ENCODE data around the gene TAF4B.
"Not testable (repeated sequence)": the region's sequence is repeated elsewhere in the genome, so short reads cannot be mapped to it uniquely, and the experiment has no call there.

Gene TAF4B

DNA sequence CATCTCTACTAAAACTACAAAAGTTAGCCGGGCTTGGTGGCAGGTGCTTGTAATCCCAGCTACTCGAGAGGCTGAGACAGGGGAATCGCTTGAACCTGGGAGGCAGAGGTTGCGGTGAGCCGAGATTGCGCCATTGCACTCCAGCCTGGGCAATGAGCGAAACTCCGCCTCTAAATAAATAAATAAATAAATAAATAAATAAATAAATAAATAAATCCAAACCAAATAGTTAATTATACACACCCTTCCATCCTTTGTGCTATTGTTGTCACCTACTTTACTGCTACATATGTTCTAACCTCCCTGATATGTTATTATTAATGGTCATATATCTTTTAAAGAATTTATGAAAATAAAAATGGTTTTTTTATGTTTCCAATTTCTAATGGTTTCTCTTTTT is 155.3 kb downstream of the TAF4B start:
- not testable (repeated sequence) for DNase-seq (ENCODE audit: low read depth in 2 of 2)

GRCh38 chr18:26383454-26384270 is 157.4 kb downstream of the TAF4B start:
- DNase-seq (ENCODE audit: low read depth in 2 of 2) = no peak

DNA sequence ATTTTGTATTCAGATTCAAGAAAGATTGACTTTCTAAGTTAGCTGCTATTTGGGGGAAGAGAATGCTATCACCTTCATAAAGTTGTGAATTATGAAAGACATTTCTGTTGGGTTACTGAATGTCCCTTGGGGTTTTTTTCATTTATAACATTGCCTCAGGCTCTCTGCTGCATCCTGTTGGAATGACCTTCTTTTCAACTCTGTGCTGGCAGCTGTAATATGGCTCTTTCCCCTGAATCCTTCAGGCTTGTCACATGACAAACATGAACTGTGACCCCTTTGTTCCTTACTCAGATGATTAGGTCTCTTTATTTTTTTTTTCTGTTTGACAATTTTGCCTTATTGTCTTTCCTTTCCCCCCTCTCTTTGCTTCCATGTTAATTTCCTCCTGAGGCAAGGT is 159.8 kb downstream of the TAF4B start:
- no peak for DNase-seq (ENCODE audit: low read depth in 2 of 2)

GRCh38 chr18:26386441-26386840 is 160.2 kb downstream of the TAF4B start:
- no peak for DNase-seq (ENCODE audit: low read depth in 2 of 2)

- no peak for DNase-seq (ENCODE audit: low read depth in 2 of 2)
Observed at GRCh38 chr18:26394047-26394654, 167.9 kb downstream of the TAF4B start.

- no peak for DNase-seq (ENCODE audit: low read depth in 2 of 2)
Observed at GRCh38 chr18:26397019-26397418, 170.8 kb downstream of the TAF4B start.

DNA sequence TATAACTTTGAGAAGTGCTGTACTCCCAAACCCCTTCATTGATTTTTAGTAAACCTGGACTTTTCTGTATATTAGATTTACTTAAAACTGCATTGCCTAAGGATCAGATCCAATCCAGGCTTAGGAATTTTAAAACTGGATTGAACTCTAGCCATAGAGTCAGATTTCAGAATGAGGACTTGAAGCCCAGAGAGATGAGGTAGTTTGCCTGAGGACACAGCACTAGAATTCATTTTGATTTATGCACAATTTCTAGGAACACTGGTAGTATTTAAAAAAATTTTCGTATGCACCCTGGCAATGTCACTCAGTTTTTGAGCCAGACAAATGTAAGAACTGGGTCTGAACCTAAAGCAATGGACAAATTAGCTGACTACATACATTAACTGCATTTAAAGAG is 177.2 kb downstream of the TAF4B start:
- no peak for DNase-seq (ENCODE audit: low read depth in 2 of 2)

- DNase-seq (ENCODE audit: low read depth in 2 of 2) = no peak
Observed at GRCh38 chr18:26405190-26405801, 179.1 kb downstream of the TAF4B start.

DNA sequence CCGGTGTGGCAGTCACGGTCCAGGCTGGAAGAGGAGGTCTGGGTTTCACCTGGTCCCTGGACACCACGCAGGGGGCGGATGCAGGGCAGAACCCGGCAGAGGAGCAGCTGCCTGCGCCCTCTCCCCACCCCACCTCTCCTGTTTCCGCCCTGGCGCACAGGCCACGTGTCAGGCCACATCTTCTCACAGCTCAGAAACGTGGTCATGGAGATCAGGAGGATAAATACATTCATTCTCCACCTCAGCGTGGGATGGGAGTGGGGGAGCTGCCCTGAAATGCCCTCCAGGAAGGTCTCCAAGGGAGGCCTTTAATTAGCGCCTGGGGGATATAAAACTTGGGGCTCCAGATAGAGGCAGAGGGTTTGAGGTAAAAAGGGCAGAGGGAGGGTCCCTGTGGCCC is 180.1 kb downstream of the TAF4B start:
- DNase-seq (ENCODE audit: low read depth in 2 of 2) = no peak

- DNase-seq (ENCODE audit: low read depth in 2 of 2) = no peak
Observed at GRCh38 chr18:26406854-26407517, 180.7 kb downstream of the TAF4B start.

DNA sequence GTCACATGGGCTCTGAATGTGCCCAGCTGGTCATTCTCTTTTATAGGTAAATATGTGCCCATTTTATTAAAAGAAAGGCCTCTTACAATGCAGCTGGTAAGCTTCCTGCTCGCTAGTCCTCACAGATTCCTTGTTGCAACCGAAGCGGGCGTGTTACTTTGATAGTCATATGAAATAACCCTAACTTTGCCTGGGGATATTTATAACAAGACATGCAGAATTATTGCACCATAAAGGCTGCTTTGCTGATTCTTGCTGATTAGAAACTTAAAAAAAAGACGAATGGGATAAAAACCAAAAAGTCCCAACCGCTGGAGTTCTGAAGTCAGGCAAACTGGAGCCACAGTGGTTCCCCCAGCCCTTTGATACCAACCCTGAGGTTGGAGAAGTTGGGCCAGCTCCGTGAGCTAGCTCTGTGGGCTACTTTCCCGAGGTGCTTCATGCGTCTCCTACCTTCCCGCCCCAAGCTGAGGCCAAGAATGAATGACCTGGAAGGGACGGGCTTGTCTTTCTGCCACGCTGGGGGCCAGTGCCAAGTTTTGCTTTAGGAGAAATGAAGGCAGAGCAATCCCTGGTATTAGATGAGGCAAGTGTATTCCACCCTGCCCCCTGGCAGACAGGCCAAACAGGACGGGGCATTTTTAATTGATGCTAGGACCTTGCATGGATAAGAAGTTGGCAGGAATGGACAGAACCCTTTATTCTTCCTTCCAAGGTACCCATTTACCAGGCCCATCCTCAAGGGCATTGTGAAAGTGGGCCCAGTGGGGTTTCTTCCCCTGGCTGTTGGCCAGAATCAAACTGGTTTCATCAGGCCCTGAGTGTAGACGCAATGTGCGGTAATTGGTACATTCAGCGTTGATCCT is 181.7 kb downstream of the TAF4B start:
- no peak for DNase-seq (ENCODE audit: low read depth in 2 of 2)

- DNase-seq (ENCODE audit: low read depth in 2 of 2) = no peak
Observed at GRCh38 chr18:26409091-26409490, 182.8 kb downstream of the TAF4B start.

DNA sequence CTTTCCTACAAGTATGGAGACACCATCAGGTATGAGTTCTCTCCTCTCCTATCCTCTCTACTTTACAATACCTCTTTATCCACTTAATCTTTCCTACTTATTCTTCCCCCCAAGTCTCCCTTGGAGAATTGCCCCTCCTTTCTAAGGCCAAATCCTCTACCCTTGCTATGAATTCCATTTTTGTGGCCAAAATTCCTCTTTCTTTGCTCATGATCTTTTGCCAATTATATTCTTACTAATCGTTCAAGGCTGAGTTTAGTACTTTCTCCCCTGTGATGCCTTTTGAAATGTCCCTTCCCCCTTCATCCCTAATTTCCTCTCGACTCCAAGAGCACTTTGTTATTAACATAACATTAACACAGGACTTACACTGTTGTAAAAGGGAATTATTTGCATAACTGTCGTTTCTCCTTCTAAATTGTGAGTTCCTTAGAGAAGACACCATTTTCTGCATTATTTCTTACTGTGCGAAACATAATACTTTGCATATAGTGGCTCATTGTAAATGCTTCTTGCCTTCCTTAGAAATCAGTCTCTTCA is 188.7 kb downstream of the TAF4B start:
- DNase-seq (ENCODE audit: low read depth in 2 of 2) = no peak

- no peak for DNase-seq (ENCODE audit: low read depth in 2 of 2)
Observed at GRCh38 chr18:26415631-26416030, 189.4 kb downstream of the TAF4B start.

GRCh38 chr18:26416652-26417150 is 190.5 kb downstream of the TAF4B start:
- DNase-seq (ENCODE audit: low read depth in 2 of 2) = no peak

- no peak for DNase-seq (ENCODE audit: low read depth in 2 of 2)
Observed at GRCh38 chr18:26417190-26417589, 190.9 kb downstream of the TAF4B start.

- no peak for DNase-seq (ENCODE audit: low read depth in 2 of 2)
Observed at GRCh38 chr18:26418225-26418624, 192.0 kb downstream of the TAF4B start.

DNA sequence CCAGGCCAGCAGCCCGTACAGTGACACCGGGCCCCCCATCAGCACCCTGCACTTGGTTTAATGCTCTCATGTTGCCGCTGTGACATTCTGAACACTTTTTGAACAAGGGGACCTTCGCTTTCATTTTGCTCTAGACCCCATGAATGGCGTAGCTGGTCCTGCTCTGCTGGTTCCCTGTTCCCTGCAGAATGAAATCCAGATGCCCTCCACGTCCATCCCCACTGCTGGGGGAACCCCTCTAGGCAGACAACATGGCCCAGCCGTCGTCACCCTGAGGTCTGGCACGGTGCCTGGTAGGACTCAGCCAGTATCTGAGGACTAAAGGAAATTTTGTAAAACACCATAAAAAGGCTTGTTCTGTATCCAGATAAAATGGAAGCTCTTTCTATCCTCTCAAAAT is 193.5 kb downstream of the TAF4B start:
- DNase-seq (ENCODE audit: low read depth in 2 of 2) = no peak

DNA sequence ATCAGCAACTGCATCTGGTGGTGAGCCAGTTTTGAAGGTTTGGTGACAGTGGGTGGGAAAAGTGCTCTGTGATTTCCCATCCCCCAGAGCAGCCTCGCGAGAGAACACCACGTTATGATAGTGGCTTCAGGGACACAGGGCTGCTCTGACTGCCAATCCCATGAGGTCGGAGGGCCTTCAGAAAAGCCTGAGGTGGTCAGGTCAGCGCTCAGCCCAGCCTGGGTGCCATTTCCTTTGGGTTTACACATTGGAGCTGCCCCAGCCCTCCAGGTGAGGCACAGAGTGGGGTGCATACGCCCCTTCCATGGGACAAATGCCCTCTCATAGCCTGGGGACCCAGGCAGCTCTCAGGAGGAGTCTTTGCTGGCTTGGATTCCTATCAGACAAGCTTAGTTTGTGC is 195.3 kb downstream of the TAF4B start:
- no peak for DNase-seq (ENCODE audit: low read depth in 2 of 2)

- no peak for DNase-seq (ENCODE audit: low read depth in 2 of 2)
Observed at GRCh38 chr18:26421931-26422330, 195.7 kb downstream of the TAF4B start.

All from stimulated activated CD4-positive, alpha-beta T cell treated with anti-CD3 and anti-CD28 coated beads, Interleukin-12 subunit alpha, Interleukin-12 subunit beta, amount 100 ng/mL, for 24 hours (primary cell).